Muscle of back (tissue), 13 donors: ENCODE data around the gene GRM8. TPM values are rescaled to one million over a fixed set of nuclear protein-coding genes. Genes with fewer than 3 reads are reported as not detected.
A peak's percentile ranks its signal among the peaks of the same experiment; 100 is the strongest.

ENCODE experiments used
- DNase-seq, 3 donors: peaks; one replicate each; pipeline versions ENCODE4 v3.0.0 to v3.0.0-alpha.2; 2013
- long read RNA-seq, 9 donors: transcript quantifications; one replicate each; lab custom pipeline, GENCODE V29; 2026
- polyA plus RNA-seq, 10 donors: library from polyadenylated mRNA; unstranded; fragments of 120-200 nt; gene quantifications; one replicate each; pipeline ENCODE4 v1.2.1, GENCODE V29; 2013; ENCODE audit not compliant: insufficient read length in 10 of 10

GRM8 gene
- under 1 TPM in 5 of 10 donors, not detected in 5; 0.11 to 0.57 (median 0.30) TPM for polyA plus RNA-seq
- long read RNA-seq, donor 1 = 0 reads
- long read RNA-seq, donor 2 = 0 reads
- long read RNA-seq, donor 3 = 0 reads
- long read RNA-seq, donor 4 = 0 reads
- long read RNA-seq, donor 5 = 0 reads
- long read RNA-seq, donor 6 = 0 reads
- long read RNA-seq, donor 7 = 0 reads
- long read RNA-seq, donor 8 = 0 reads
- long read RNA-seq, donor 9 = 0 reads

DNA sequence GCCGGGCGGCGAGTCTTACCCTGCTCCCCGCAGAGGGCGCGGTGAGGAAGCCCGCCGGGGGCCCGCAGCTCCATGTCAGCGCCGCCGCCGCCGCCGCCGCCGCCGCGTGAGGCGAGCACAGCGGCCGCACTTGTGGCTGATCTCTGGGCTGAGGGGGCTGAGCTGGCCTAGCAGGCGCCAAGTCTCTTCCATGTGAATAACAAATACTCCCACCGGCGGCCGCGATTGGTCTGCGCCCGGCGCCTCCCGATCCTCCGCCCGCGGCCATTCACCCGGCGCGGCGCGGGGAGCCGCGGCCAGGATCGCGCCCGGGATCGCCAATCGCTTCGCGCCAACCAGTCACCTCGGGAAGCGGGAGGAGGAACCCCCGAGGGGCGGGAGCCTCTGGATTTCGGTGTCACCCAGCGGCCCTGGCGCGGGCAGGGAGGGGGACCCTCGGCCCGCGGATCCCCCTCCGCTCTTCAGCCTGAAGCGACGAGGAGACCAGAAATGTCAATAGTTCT is at the start of gene GRM8:
TSS of gene GRM8 (minus strand) at position 164 of the 503 bp plus-strand sequence.
- peak; percentile 13 to 75 (median 47) for DNase-seq

DNA sequence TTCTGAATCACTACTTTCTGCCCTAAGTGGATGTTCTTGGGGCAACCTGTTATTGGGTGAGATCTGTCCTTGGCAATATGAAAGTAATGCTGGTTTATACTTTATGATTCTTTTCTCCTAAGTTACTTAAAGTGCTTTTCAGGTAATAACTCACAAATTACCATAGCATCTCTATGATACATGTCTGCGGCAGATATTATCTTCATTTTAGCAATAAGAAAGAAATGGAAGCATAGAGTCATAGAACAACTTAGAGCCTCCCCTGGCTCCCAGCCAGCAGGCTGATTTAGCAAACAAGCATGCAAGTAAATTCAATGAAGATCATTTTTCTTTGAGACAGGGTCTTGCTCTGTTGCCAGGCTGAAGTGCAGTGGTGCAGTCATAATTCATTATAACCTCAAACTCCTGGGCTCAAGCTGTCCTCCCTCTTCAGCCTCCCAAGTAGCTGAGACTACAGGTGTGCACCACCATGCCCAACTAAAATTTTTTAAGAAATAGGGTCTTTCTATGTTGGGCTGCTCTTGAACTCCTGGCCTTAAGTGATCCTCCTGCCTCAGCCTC is 38.1 kb upstream of the GRM8 start:
- peak in 1 of 3 donors; percentile 28 for DNase-seq

GRCh38 chr7:127290116-127290655 is 37.4 kb upstream of the GRM8 start:
- peak in 2 of 3 donors; percentile 9 to 51 for DNase-seq

DNA sequence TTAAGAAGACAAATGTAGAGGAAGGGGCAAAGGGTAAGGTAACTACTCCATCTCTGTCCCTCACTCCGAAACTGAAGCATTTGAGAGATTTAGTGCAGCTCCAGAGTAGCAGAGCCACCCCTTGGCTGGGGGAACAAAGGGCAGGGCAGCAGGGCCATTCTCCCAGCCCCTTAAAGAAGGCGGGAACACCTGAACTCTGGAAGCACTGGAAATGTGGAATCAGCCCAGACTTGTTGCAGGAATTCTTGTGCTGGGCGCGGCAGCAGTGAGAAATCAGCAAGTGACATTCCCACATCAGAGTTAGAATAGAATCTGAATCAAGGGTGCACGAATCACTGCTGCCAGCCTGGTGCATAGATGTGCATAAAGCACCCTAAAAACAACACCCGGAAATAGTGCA is 34.4 kb upstream of the GRM8 start:
- DNase-seq = no peak

- DNase-seq = no peak
Measured at GRCh38 chr7:127270093-127270492, 17.4 kb upstream of the GRM8 start.

DNA sequence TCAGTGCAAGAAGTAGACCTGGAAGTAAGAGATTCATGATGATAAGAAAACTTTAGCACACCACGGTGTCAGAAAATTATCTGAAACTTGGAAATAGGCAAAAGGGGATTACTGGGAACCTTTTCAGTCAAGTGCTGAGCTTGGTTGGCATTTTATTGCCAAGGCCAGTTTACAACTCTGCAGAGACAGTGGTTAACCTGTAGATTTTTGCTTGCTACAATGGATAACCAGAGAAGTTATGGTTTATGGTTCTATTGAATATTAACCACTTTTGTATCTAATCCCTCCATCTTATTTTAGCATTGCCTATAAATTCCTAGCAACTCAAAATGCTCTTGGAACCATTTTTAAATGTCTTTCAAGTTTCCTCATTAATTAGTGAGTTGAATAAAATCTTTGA is 13.3 kb upstream of the GRM8 start:
- no peak for DNase-seq

- DNase-seq = no peak
Measured at GRCh38 chr7:127264219-127264618, 11.5 kb upstream of the GRM8 start.

DNA sequence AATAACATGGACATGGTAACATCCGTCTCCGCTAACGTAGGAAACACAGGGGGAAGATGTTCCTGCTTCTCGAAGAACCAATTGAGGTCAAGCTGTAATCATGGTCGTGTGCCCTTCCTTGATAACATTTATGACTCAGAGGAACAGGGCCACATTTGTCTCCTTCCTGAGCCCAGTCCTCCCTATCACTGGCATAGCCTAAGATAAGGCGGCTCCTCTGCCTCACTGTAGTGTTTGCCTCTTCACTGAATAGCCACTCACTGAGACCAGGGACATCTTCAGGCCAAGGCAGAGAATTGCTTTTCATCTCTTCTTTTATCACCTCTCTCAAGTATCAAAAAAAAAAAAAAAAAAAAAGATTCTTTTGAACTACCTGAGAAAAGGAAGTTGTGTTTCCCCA is 5.4 kb upstream of the GRM8 start:
- DNase-seq = no peak

DNA sequence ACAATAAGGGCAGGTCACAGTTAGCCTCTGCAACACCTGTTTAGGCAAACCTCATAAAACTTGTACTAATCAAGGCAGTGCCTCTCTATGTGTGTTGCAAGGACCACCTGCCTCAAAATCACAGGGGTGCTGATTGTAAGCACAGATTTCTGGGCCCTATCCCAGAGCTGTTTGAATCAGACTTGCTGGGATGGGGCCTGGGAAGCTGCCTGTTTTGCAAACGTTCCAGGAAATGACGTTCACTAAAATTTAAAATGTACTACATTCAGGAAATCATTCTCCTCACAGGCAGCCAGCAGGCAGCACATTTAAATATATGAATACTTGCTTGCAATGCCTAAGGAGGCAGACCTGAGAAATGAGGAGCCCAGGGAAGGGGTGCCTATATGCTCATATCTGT is 4.3 kb upstream of the GRM8 start:
- no peak for DNase-seq

DNA sequence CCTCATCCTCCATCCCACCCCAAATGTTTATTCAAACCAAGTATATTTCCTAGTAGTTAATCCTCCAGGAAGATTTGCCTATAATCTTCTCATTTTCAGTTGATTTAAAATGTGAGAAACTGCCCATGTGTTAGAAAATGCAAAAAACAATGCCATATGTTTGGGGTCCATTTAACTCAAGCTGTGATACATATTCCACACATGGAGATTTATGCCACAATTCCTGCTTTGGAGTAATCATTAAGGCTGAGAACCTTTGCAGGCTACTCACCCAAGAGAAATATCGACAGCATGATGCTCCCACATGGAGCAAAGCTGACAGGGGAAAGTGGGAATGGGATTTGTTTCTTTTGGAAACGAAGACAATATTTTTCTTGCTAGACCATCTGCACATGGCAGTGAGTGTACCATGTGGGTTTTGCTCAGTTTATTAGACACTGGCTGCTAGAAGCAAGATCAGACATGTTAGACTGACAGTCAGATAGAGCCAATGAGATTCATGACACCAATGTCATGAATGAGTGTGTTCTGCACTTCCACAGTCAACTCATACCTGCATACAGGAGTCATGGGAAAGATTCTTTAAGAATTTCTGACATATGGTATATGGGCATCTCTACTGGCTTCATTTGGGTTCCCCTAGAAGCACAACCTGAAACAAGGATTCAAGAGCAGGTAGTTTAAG is 3.4 kb upstream of the GRM8 start:
- no peak for DNase-seq

DNA sequence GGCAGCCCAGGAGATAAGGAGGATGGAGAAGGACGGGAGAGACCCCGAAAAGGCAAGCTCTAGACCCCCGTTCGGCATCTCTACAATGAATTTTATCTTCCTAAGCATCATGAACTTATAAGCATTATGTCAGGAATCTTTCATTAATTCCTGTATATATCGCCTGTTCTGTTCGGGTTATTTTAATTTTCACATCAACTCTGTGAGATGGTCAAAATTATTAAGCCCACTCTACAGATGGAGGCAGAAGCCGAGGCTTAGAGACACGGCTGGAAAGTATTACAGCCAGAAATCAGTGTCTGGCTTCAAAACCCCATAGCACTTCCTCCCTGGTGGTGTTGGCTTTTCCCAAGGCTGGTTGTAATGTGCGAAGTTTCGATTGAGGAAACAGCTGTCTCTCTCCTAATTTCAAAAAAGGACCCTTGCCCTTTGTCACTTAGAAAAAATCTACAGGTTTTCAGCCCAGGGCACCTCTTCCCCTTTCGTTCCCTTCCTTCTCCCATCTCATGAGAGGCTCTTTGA is 1.5 kb upstream of the GRM8 start:
- no peak for DNase-seq

DNA sequence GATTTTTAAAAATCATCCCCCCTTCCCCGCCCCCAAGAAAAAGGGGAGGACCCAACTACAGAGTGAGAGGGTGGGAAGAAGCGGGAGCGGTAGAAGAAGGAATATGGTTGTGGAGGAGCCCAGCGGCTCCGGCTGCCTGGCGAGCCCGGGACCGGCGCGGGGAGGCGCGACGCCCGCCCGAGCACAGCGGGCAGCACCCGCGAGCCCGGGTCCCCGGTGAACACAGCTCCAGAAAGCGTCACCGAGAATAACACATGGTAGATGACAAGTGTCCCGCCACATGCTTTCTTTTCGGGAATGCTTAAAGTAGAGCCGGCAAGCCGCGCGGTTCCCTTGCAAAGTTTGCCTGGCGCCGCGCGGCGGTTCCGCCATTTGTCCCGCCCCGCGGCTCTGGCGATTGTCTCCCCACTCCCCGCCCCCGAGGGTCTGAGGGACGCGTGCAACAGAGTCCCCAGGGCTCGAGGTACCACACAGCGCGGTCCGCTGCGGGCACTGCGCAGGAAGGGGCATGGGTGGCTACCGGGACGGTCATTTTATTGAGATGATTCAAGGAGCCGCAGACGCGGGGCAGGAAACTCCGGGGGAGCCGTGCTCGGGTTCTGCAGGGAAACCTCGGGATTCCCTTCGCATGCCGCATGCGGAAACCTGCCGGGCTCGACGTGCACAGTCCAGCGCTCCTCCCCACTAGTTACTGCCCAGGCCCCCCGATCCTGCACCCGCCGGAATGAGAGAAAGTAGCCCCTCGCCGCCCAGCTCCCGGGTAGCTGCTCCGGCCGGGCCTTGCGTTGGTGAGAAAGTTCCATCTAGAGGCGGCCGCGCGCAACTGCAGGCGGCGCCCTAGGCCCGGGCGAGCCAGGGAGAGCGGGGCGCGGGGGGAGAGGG is 781 bp upstream of the GRM8 start:
- DNase-seq = peak; percentile 27 to 83 (median 53)

DNA sequence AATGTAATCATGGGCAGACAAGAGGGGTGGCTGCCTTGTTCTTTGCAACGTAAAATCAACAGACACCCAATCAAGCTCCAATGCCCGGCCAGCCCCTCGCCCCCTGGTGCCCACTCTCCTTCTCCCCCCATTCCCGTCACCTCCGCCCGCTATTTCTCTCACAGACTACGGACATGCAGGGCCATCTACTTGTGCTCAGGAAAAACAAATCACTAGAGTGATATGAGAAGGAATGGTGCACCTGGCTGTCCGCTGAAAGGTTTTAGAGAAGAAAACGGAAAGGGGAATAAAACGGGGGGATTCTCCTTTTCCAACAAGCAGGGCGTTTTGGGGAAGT is 396 bp downstream of the GRM8 start:
- DNase-seq = no peak

DNA sequence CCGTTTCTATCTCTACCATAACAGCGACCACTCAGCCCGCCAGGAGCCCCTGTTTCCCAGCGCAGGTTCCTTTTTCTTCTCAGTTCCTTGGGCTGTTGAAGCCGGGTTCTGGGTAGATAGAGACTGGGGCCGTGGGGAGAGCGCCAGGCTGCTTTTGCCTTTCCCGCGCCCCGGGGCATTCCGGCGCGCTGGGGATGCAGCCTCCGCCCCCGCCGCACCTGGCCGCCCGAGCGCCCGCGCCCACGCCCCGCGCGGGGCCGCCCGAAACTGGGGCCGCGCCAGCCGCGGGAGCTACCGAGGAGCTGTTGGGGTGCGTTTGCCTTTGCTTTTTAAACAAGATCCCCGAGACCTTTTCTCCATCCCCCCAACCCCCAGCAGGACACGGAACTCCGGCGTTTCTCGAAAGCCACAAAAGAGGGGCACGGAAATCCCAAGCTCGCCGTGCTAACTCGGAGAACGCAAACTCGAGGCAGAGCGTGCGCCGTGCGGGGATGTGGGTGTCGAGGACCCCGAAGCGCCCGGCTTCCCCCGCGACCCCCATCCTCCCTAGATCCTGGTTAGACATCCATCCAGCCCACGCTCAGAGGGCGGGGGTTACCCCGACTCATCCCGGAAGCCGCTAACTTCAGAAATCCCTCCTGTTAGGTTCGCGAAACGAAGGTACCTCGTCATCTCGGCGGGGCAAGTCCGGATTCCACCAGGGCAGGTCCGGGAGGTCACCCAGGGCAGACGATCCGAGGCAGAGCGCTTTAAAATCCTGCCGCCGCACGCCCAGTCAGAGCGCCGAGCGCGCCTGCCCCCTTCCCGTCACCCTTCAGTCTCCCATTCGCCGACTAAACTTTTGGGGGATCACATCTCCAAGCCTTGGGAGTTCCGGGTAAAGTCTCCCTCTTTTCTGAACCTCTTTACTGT is 1.0 kb downstream of the GRM8 start:
- peak in 1 of 3 donors; percentile 15 for DNase-seq

DNA sequence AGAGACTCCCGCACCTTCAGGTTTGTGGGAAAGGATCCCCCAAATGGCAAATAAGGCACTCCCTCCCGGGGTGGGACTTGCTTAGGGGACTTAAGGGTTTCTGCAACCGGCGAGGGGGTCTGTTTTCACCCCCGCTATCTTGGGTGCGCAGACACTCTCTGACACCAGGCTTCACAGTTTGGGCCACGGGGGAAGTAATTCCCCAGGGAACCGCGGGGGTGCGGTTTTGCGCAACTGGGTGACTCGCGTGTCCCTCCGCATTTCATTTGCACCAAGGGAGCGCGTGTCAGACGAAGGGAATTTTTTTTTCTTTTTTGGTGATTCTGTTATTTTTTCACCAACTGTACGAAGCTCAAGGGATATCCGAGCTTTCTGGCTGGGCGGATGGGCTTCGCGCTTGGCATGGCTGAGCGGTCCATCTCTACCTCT is 1.7 kb downstream of the GRM8 start:
- DNase-seq = peak in 1 of 3 donors; percentile 7

DNA sequence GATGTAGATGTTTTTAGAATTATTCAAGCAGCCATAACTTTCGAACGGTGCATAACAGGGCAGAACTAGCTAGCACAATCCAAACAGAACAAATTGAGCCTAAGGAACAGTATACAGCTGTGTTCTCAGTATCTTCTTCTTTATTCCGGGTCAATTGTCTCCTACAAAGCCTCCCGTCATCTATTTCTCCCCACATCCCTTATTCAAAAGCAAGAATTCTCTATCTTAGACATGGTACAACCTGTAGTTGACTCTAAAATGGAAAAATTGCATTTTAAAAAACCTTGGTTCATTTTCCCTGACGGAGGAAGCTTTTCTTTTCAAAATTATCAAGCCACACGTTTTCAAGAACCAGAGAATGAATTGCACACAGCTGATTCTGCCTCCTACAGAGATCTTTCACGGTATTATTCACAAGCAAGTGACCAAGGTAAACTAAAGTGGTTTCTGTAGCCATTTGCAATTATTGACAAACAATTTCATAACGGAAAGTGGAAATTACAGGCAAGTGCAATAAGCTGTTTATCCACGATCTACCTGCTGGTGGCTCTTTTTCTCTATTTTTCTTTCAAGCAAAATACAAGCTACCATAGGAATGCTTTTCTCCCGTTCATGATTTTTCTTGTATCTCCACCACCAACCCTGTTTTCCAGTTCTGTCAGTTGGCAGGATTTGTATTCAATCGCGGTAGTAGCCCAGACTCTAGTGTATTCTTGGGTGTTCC is 2.3 kb downstream of the GRM8 start:
- peak in 1 of 3 donors; percentile 24 for DNase-seq

DNA sequence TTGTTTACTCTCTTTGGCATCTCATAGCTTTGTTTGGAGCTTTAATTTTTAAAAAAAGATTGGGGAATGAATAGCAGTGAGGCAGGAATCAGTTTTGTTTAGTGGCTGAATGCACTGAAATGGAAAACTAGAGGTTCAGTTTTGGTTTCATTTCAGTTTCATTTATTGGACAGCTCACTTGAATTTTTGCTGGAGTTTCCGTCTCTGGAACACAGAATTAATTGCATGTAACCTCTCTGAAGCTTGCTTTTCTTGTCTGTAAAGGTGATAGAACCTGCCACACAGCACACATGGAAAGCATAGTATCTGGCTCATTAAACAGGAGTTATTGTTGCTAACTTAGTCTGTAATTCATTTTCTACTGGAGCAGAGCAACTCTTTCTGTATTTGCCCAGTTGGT is 7.1 kb downstream of the GRM8 start:
- no peak for DNase-seq

- no peak for DNase-seq
Measured at GRCh38 chr7:127245002-127245401, 7.7 kb downstream of the GRM8 start.

- DNase-seq = no peak
Measured at GRCh38 chr7:127239814-127240213, 12.9 kb downstream of the GRM8 start.

- DNase-seq = no peak
Measured at GRCh38 chr7:127233630-127234029, 19.1 kb downstream of the GRM8 start.
